PC-3 (cell line): ENCODE data around the gene PLA2G1B.

Source experiments
- CTCF ChIP-seq: fragments of 300-600 bp; sonication (generic); conservative IDR thresholded peaks from 2 replicates; pipeline ENCODE4 v1.5.1; 2017; ENCODE audit warnings: antibody characterized with exemption, low read depth, mild to moderate bottlenecking, low read length
- EZH2phosphoT487 ChIP-seq: fragments of 300-600 bp; sonication (generic); IDR thresholded peaks from 2 replicates; pipeline ENCODE4 v1.6.1; 2018; ENCODE audit warnings: mild to moderate bottlenecking, antibody characterized with exemption, low read length, borderline replicate concordance

- no peak for TF ChIP-seq CTCF
- TF ChIP-seq EZH2phosphoT487, result no peak
These were observed 40.6 kb downstream of the PLA2G1B start for GRCh38 chr12:120286768-120287490.
